ENCODE measurements around the gene LIG3.

The LIG3 gene

GRCh38 chr17:34987232-34987631 is 6.9 kb downstream of the LIG3 start:
- H3K9ac ChIP-seq (ENCODE audit: low read depth, low read length) = no peak overlapping the region
- DNase-seq = no peak
- H3K27ac ChIP-seq (ENCODE audit: low read length) = no peak overlapping the region
- no peak overlapping the region for H3K4me3 ChIP-seq (ENCODE audit: low read depth in 1 of 2, low read length in 2 of 2)
- no peak overlapping the region for H2AFZ ChIP-seq (ENCODE audit: low read depth, low read length)
- peaks cover 23% of the 10 kb centered on the region for H3K79me2 ChIP-seq (ENCODE audit: insufficient read depth, low read length)
- H3K36me3 ChIP-seq (ENCODE audit: insufficient read depth, low read length) = peaks cover 84% of the 10 kb centered on the region
- ATAC-seq (ENCODE audit: insufficient read depth, low read depth) = no peak
- TF ChIP-seq EZH2 (IDR thresholded peaks at IDR 0.05; ENCODE audit: borderline replicate concordance, low read depth, low read length, severe bottlenecking) = no peak
- TF ChIP-seq CTCF (IDR thresholded peaks at IDR 0.05; ENCODE audit: borderline replicate concordance, extremely low read depth, low read length, poor library complexity, severe bottlenecking) = no peak
- no peaks in the 10 kb centered on the region for H3K27me3 ChIP-seq (ENCODE audit: insufficient read depth, low read length, poor library complexity)
- H3K9me3 ChIP-seq (ENCODE audit: insufficient read depth, low read length, severe bottlenecking) = no peaks in the 10 kb centered on the region
- H3K4me2 ChIP-seq (ENCODE audit: insufficient read depth, low read length) = no peak overlapping the region
- H3K4me1 ChIP-seq (ENCODE audit: insufficient read depth, low read length) = peaks cover 23% of the 10 kb centered on the region
- H4K20me1 ChIP-seq (ENCODE audit: insufficient read depth, low read length) = no peaks in the 10 kb centered on the region

- Histone ChIP-seq H3K36me3 (ENCODE audit: insufficient read depth, low read length) (peaks cover 89% of the 10 kb centered on the region), H3K27me3 (ENCODE audit: insufficient read depth, low read length, poor library complexity) (no peaks in the 10 kb centered on the region), H3K9ac (ENCODE audit: low read depth, low read length) (no peak overlapping the region), H4K20me1 (ENCODE audit: insufficient read depth, low read length) (no peaks in the 10 kb centered on the region), H3K27ac (ENCODE audit: low read length) (no peak overlapping the region), H3K79me2 (ENCODE audit: insufficient read depth, low read length) (peaks cover 9% of the 10 kb centered on the region; the same call in 1 of the 2 replicates), H2AFZ (ENCODE audit: low read depth, low read length) (no peak overlapping the region), H3K4me1 (ENCODE audit: insufficient read depth, low read length) (peaks cover 9% of the 10 kb centered on the region; the same call in 1 of the 2 replicates), H3K4me2 (ENCODE audit: insufficient read depth, low read length) (no peak overlapping the region), H3K9me3 (ENCODE audit: insufficient read depth, low read length, severe bottlenecking) (no peaks in the 10 kb centered on the region), H3K4me3 (ENCODE audit: low read depth in 1 of 2, low read length in 2 of 2) (no peak overlapping the region)
- no peak for TF ChIP-seq CTCF (IDR thresholded peaks at IDR 0.05; ENCODE audit: borderline replicate concordance, extremely low read depth, low read length, poor library complexity, severe bottlenecking)
- no peak for TF ChIP-seq EZH2 (IDR thresholded peaks at IDR 0.05; ENCODE audit: borderline replicate concordance, low read depth, low read length, severe bottlenecking)
- DNase-seq (no peak), ATAC-seq (ENCODE audit: insufficient read depth, low read depth) (no peak)
Measured at GRCh38 chr17:34988644-34989043, 8.3 kb downstream of the LIG3 start.

GRCh38 chr17:34989473-34989872 is 9.2 kb downstream of the LIG3 start:
- no peak overlapping the region for H3K4me2 ChIP-seq (ENCODE audit: insufficient read depth, low read length)
- H3K4me3 ChIP-seq (ENCODE audit: low read depth in 1 of 2, low read length in 2 of 2) = no peak overlapping the region
- H3K36me3 ChIP-seq (ENCODE audit: insufficient read depth, low read length) = peaks cover 89% of the 10 kb centered on the region
- no peak for DNase-seq
- H3K27ac ChIP-seq (ENCODE audit: low read length) = no peak overlapping the region
- no peak for TF ChIP-seq CTCF (IDR thresholded peaks at IDR 0.05; ENCODE audit: borderline replicate concordance, extremely low read depth, low read length, poor library complexity, severe bottlenecking)
- TF ChIP-seq EZH2 (IDR thresholded peaks at IDR 0.05; ENCODE audit: borderline replicate concordance, low read depth, low read length, severe bottlenecking) = no peak
- H4K20me1 ChIP-seq (ENCODE audit: insufficient read depth, low read length) = no peaks in the 10 kb centered on the region
- H3K4me1 ChIP-seq (ENCODE audit: insufficient read depth, low read length) = peaks cover under 1% of the 10 kb centered on the region; the same call in 1 of the 2 replicates
- no peaks in the 10 kb centered on the region for H3K27me3 ChIP-seq (ENCODE audit: insufficient read depth, low read length, poor library complexity)
- H3K79me2 ChIP-seq (ENCODE audit: insufficient read depth, low read length) = peaks cover under 1% of the 10 kb centered on the region; the same call in 1 of the 2 replicates
- no peak overlapping the region for H2AFZ ChIP-seq (ENCODE audit: low read depth, low read length)
- H3K9ac ChIP-seq (ENCODE audit: low read depth, low read length) = no peak overlapping the region
- H3K9me3 ChIP-seq (ENCODE audit: insufficient read depth, low read length, severe bottlenecking) = no peaks in the 10 kb centered on the region
- ATAC-seq (ENCODE audit: insufficient read depth, low read depth) = no peak

GRCh38 chr17:34990921-34991365 is 10.6 kb downstream of the LIG3 start:
- no peak overlapping the region for H3K4me3 ChIP-seq (ENCODE audit: low read depth in 1 of 2, low read length in 2 of 2)
- H3K27ac ChIP-seq (ENCODE audit: low read length) = no peak overlapping the region
- H3K36me3 ChIP-seq (ENCODE audit: insufficient read depth, low read length) = peaks cover 91% of the 10 kb centered on the region
- TF ChIP-seq EZH2 (IDR thresholded peaks at IDR 0.05; ENCODE audit: borderline replicate concordance, low read depth, low read length, severe bottlenecking) (no peak), CTCF (IDR thresholded peaks at IDR 0.05; ENCODE audit: borderline replicate concordance, extremely low read depth, low read length, poor library complexity, severe bottlenecking) (no peak)
- H3K27me3 ChIP-seq (ENCODE audit: insufficient read depth, low read length, poor library complexity) = no peaks in the 10 kb centered on the region
- no peaks in the 10 kb centered on the region; the same call in 1 of the 2 replicates for H3K79me2 ChIP-seq (ENCODE audit: insufficient read depth, low read length)
- DNase-seq (no peak), ATAC-seq (ENCODE audit: insufficient read depth, low read depth) (no peak)
- H3K9ac ChIP-seq (ENCODE audit: low read depth, low read length) = no peak overlapping the region
- H3K9me3 ChIP-seq (ENCODE audit: insufficient read depth, low read length, severe bottlenecking) = no peaks in the 10 kb centered on the region
- no peak overlapping the region for H2AFZ ChIP-seq (ENCODE audit: low read depth, low read length)
- H4K20me1 ChIP-seq (ENCODE audit: insufficient read depth, low read length) = no peaks in the 10 kb centered on the region
- H3K4me2 ChIP-seq (ENCODE audit: insufficient read depth, low read length) = no peak overlapping the region
- H3K4me1 ChIP-seq (ENCODE audit: insufficient read depth, low read length) = no peaks in the 10 kb centered on the region
